GM23338 (cell line): Measurements from ENCODE around the gene SIGLEC7. TPM values are rescaled to one million over a fixed set of nuclear protein-coding genes. Genes with fewer than 3 reads are reported as not detected.

Source experiments
- ATAC-seq: fragments of 200-7000 bp; cut with Tn5 transposase; 3 replicates; pipeline ENCODE4 v1.9.1; 2020
- DNase-seq: peaks from one replicate; pipeline ENCODE4 v3.0.0-alpha.2; 2015; ENCODE audit warnings: low spot score
- H2AFZ ChIP-seq: fragments of 200-600 bp; sonication (generic); 2 replicates; pipeline ENCODE4 v1.8.0; 2016; ENCODE audit warnings: antibody characterized with exemption, mild to moderate bottlenecking, moderate library complexity
- H3F3A ChIP-seq: fragments of 200-600 bp; sonication (generic); replicated peaks from 2 replicates; pipeline ENCODE4 v1.8.0; 2017; ENCODE audit warnings: antibody characterized with exemption, mixed run types, low read depth
- H3K27ac ChIP-seq: fragments of 200-600 bp; sonication (generic); 2 replicates; pipeline ENCODE4 v1.6.1; 2016; ENCODE audit warnings: low read depth
- H3K27me3 ChIP-seq: fragments of 200-600 bp; sonication (generic); 2 replicates; pipeline ENCODE4 v1.8.0; 2016; ENCODE audit warnings: mild to moderate bottlenecking, mixed run types, moderate library complexity; ENCODE audit not compliant: insufficient read depth
- H3K36me3 ChIP-seq: fragments of 200-600 bp; sonication (generic); 2 replicates; pipeline ENCODE4 v1.8.0; 2016; ENCODE audit warnings: mild to moderate bottlenecking; ENCODE audit not compliant: insufficient read depth
- H3K4me1 ChIP-seq: fragments of 200-600 bp; sonication (generic); 2 replicates; pipeline ENCODE4 v1.8.0; 2016; ENCODE audit warnings: mild to moderate bottlenecking, moderate library complexity; ENCODE audit not compliant: insufficient read depth
- H3K4me2 ChIP-seq: fragments of 200-600 bp; sonication (generic); 2 replicates; pipeline ENCODE4 v1.7.1; 2017; ENCODE audit warnings: mixed run types
- H3K4me3 ChIP-seq: fragments of 200-600 bp; sonication (generic); 2 replicates; pipeline ENCODE4 v1.6.1; 2016; ENCODE audit warnings: mixed run types
- H3K79me2 ChIP-seq: fragments of 200-600 bp; sonication (generic); replicated peaks from 2 replicates; pipeline ENCODE4 v1.8.0; 2017; ENCODE audit warnings: mild to moderate bottlenecking; ENCODE audit not compliant: insufficient read depth
- H3K9me2 ChIP-seq: fragments of 200-600 bp; sonication (generic); 2 replicates; pipeline ENCODE4 v1.8.0; 2017; ENCODE audit not compliant: insufficient read depth
- H4K20me1 ChIP-seq: fragments of 200-600 bp; sonication (generic); replicated peaks from 2 replicates; pipeline ENCODE4 v1.8.0; 2017; ENCODE audit warnings: mild to moderate bottlenecking; ENCODE audit not compliant: insufficient read depth
- H3K27ac Mint-ChIP-seq: 2 replicates; pipeline ENCODE4 v1.8.0; 2020; ENCODE audit warnings: inconsistent platforms, mild to moderate bottlenecking, moderate library complexity, mixed read lengths
- H3K27me3 Mint-ChIP-seq: 3 replicates; pipeline ENCODE4 v1.8.0; 2022; ENCODE audit warnings: low read depth, mild to moderate bottlenecking, moderate library complexity, mixed read lengths, inconsistent platforms; ENCODE audit not compliant: insufficient read depth, poor library complexity
- H3K36me3 Mint-ChIP-seq: 3 replicates; pipeline ENCODE4 v1.8.0; 2021; ENCODE audit warnings: low read depth, mild to moderate bottlenecking, inconsistent platforms, moderate library complexity, mixed read lengths
- H3K4me1 Mint-ChIP-seq: 3 replicates; pipeline ENCODE4 v1.8.0; 2020; ENCODE audit warnings: mild to moderate bottlenecking, inconsistent platforms, mixed read lengths
- H3K4me3 Mint-ChIP-seq: 3 replicates; pipeline ENCODE4 v1.8.0; 2021; ENCODE audit warnings: moderate library complexity, mild to moderate bottlenecking, inconsistent platforms, mixed read lengths
- H3K9me3 Mint-ChIP-seq: 3 replicates; pipeline ENCODE4 v1.8.0; 2020; ENCODE audit warnings: moderate library complexity, mild to moderate bottlenecking, inconsistent platforms, mixed read lengths
- EZH2 ChIP-seq: fragments of 200-600 bp; sonication (generic); IDR thresholded peaks from one replicate; pipeline ENCODE4 v1.8.0; 2017; ENCODE audit warnings: antibody characterized with exemption, mild to moderate bottlenecking, low read depth; ENCODE audit not compliant: unreplicated experiment
- NANOG ChIP-seq: IDR thresholded peaks from 2 replicates; pipeline ENCODE4 v1.6.1; 2016; ENCODE audit warnings: antibody characterized with exemption, borderline replicate concordance
- POLR2AphosphoS5 ChIP-seq: IDR thresholded peaks from 2 replicates; pipeline ENCODE4 v1.6.1; 2016; ENCODE audit warnings: antibody characterized with exemption, low read depth
- STAT1 ChIP-seq: IDR thresholded peaks from one replicate; pipeline ENCODE4 v1.6.1; 2016; ENCODE audit warnings: antibody characterized with exemption; ENCODE audit not compliant: unreplicated experiment
- ZNF114 ChIP-seq: fragments of 250-450 bp; sonication (Bioruptor Pico); IDR thresholded peaks from 2 replicates; pipeline ENCODE4 v1.5.0; 2020; ENCODE audit warnings: mild to moderate bottlenecking, moderate library complexity
- polyA plus RNA-seq: library from polyadenylated mRNA; unstranded; fragments of >200 nt; fragmentation: Nextera tagmentation; extraction: Ambion mirVana; gene quantifications from 2 replicates; pipeline ENCODE4 v1.2.1, GENCODE V29; 2016
- total RNA-seq: library from RNA; depleted of rRNA; stranded (reverse); fragments of >200 nt; shearing (Covaris generic); gene quantifications from 2 replicates; pipeline ENCODE4 v1.2.3, GENCODE V29; 2014
- TF ChIP-seq, protein P1 (sequence below): fragments of 250-450 bp; sonication (Bioruptor Pico); IDR thresholded peaks from 2 replicates; pipeline ENCODE4 v1.5.0; 2020; ENCODE audit warnings: mild to moderate bottlenecking, moderate library complexity

SIGLEC7 gene
- total and polyA plus RNA-seq, 2 experiments from 2014 or later, result not detected

DNA sequence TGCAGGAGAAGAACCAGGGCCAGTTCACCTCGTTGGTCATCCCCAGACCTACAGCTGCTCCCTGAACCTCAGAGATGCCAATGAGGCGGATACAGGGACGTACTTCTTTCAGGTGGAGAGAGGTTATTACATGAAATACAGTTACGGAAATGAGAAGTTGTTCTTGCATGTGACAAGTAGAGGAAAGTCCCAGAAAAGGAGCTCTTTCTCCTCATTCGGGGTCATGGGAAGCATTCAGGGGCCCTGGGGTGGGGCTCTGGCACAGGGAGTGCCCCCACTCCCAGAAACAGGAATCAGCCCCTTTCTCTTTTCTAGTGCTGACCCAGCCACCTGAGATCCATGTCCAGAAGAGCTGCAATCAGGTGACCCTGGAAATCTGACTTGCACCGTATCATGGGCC, 21.9 kb upstream of the SIGLEC7 start:
- Histone ChIP-seq H3K4me2 (no peak overlapping the region), H3K4me3 (no peak overlapping the region), H3F3A (no peaks in the 10 kb centered on the region), H3K4me1 (no peaks in the 10 kb centered on the region), H2AFZ (no peak overlapping the region), H3K27ac (no peak overlapping the region), H3K79me2 (no peaks in the 10 kb centered on the region), H4K20me1 (no peaks in the 10 kb centered on the region), H3K36me3 (no peaks in the 10 kb centered on the region), H3K9me2 (no peaks in the 10 kb centered on the region), H3K27me3 (no peaks in the 10 kb centered on the region)
- H3K27me3 Mint-ChIP-seq, result peaks cover 11% of the 10 kb centered on the region
- no peak for DNase-seq
- no peaks in the 10 kb centered on the region; the same call in 2 of the 3 replicates for H3K36me3 Mint-ChIP-seq
- TF ChIP-seq, protein P1, sequence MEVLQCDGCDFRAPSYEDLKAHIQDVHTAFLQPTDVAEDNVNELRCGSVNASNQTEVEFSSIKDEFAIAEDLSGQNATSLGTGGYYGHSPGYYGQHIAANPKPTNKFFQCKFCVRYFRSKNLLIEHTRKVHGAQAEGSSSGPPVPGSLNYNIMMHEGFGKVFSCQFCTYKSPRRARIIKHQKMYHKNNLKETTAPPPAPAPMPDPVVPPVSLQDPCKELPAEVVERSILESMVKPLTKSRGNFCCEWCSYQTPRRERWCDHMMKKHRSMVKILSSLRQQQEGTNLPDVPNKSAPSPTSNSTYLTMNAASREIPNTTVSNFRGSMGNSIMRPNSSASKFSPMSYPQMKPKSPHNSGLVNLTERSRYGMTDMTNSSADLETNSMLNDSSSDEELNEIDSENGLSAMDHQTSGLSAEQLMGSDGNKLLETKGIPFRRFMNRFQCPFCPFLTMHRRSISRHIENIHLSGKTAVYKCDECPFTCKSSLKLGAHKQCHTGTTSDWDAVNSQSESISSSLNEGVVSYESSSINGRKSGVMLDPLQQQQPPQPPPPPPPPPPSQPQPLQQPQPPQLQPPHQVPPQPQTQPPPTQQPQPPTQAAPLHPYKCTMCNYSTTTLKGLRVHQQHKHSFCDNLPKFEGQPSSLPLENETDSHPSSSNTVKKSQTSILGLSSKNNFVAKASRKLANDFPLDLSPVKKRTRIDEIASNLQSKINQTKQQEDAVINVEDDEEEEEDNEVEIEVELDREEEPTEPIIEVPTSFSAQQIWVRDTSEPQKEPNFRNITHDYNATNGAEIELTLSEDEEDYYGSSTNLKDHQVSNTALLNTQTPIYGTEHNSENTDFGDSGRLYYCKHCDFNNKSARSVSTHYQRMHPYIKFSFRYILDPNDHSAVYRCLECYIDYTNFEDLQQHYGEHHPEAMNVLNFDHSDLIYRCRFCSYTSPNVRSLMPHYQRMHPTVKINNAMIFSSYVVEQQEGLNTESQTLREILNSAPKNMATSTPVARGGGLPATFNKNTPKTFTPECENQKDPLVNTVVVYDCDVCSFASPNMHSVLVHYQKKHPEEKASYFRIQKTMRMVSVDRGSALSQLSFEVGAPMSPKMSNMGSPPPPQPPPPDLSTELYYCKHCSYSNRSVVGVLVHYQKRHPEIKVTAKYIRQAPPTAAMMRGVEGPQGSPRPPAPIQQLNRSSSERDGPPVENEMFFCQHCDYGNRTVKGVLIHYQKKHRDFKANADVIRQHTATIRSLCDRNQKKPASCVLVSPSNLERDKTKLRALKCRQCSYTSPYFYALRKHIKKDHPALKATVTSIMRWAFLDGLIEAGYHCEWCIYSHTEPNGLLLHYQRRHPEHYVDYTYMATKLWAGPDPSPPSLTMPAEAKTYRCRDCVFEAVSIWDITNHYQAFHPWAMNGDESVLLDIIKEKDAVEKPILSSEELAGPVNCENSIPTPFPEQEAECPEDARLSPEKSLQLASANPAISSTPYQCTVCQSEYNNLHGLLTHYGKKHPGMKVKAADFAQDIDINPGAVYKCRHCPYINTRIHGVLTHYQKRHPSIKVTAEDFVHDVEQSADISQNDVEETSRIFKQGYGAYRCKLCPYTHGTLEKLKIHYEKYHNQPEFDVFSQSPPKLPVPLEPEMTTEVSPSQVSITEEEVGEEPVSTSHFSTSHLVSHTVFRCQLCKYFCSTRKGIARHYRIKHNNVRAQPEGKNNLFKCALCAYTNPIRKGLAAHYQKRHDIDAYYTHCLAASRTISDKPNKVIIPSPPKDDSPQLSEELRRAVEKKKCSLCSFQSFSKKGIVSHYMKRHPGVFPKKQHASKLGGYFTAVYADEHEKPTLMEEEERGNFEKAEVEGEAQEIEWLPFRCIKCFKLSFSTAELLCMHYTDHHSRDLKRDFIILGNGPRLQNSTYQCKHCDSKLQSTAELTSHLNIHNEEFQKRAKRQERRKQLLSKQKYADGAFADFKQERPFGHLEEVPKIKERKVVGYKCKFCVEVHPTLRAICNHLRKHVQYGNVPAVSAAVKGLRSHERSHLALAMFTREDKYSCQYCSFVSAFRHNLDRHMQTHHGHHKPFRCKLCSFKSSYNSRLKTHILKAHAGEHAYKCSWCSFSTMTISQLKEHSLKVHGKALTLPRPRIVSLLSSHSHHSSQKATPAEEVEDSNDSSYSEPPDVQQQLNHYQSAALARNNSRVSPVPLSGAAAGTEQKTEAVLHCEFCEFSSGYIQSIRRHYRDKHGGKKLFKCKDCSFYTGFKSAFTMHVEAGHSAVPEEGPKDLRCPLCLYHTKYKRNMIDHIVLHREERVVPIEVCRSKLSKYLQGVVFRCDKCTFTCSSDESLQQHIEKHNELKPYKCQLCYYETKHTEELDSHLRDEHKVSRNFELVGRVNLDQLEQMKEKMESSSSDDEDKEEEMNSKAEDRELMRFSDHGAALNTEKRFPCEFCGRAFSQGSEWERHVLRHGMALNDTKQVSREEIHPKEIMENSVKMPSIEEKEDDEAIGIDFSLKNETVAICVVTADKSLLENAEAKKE, result no peak
- TF ChIP-seq STAT1 (no peak), POLR2AphosphoS5 (no peak), NANOG (no peak), ZNF114 (CRISPR knock-in tag) (no peak)
- H3K27ac Mint-ChIP-seq, result peak overlapping the region; percentile 81; the same call in 1 of the 2 replicates
- H3K4me3 Mint-ChIP-seq, result no peak overlapping the region
- no peak for ATAC-seq
- no peaks in the 10 kb centered on the region; the same call in 1 of the 3 replicates for H3K9me3 Mint-ChIP-seq
- peaks cover 4% of the 10 kb centered on the region; the same call in 2 of the 3 replicates for H3K4me1 Mint-ChIP-seq

DNA sequence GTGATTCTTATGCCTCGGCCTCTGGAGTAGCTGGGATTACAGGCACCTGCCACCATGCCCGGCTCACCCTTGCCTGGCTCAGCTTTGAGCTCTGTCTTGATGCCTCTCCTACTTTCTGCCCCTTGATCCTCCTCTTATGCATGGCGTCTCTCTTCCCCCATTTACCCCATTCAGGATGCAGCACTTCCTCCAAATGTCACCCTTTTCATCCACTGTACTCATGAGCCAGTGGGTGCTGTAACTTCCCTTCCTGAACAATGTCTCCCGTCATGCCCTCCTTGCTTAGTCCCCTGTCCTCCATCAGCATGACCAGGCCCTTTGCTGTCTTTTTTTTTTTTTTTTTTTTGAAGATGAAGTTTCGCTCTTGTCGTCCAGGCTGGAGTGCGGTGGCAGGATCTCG, 20.8 kb upstream of the SIGLEC7 start:
- Mint-ChIP-seq H3K9me3 (no peaks in the 10 kb centered on the region; the same call in 1 of the 3 replicates), H3K27me3 (peaks cover 11% of the 10 kb centered on the region), H3K36me3 (no peaks in the 10 kb centered on the region; the same call in 2 of the 3 replicates), H3K4me3 (no peak overlapping the region), H3K27ac (no peak overlapping the region), H3K4me1 (peaks cover 4% of the 10 kb centered on the region; the same call in 2 of the 3 replicates)
- Histone ChIP-seq H3F3A (no peaks in the 10 kb centered on the region), H3K27me3 (no peaks in the 10 kb centered on the region), H3K4me1 (no peaks in the 10 kb centered on the region), H3K4me3 (no peak overlapping the region), H3K27ac (no peak overlapping the region), H3K9me2 (no peaks in the 10 kb centered on the region), H3K79me2 (no peaks in the 10 kb centered on the region), H3K36me3 (no peaks in the 10 kb centered on the region), H4K20me1 (no peaks in the 10 kb centered on the region), H3K4me2 (no peak overlapping the region), H2AFZ (no peak overlapping the region)
- TF ChIP-seq EZH2, result no peak
- TF ChIP-seq, protein P1, result no peak
- no peak for ATAC-seq
- no peak for DNase-seq
